DND-41 (cell line): ENCODE results near the gene PRF1.

Source experiments
- ATAC-seq: fragments of 200-7000 bp; cut with Tn5 transposase; 3 replicates; pipeline ENCODE4 v1.9.1; 2021; ENCODE audit warnings: low read depth; ENCODE audit not compliant: insufficient read depth
- DNase-seq: peaks from one replicate; pipeline ENCODE4 v3.0.0-alpha.2; 2020
- H2AFZ ChIP-seq: 2 replicates; pipeline ENCODE4 v1.6.0; 2012; ENCODE audit warnings: low read depth, low read length
- H3K27ac ChIP-seq: 2 replicates; pipeline ENCODE4 v1.5.1; 2012; ENCODE audit warnings: low read length, inconsistent platforms
- H3K27me3 ChIP-seq: fragments of 200-600 bp; sonication (generic); 2 replicates; pipeline ENCODE4 v1.6.0; 2012; ENCODE audit warnings: low read length, mild to moderate bottlenecking, inconsistent platforms; ENCODE audit not compliant: insufficient read depth, poor library complexity
- H3K36me3 ChIP-seq: 2 replicates; pipeline ENCODE4 v1.5.1; 2012; ENCODE audit warnings: low read length, inconsistent platforms; ENCODE audit not compliant: insufficient read depth
- H3K4me1 ChIP-seq: 2 replicates; pipeline ENCODE4 v1.5.1; 2012; ENCODE audit warnings: mild to moderate bottlenecking, low read length; ENCODE audit not compliant: insufficient read depth
- H3K4me2 ChIP-seq: 2 replicates; pipeline ENCODE4 v1.6.0; 2012; ENCODE audit warnings: mild to moderate bottlenecking, moderate library complexity, low read length, inconsistent platforms; ENCODE audit not compliant: insufficient read depth
- H3K4me3 ChIP-seq, 2 experiments: fragments of 200-600 bp in 1 of 2; shearing (Covaris generic) in 1 of 2; 2 replicates each; pipeline ENCODE4 v1.5.1; 2012 to 2016; ENCODE audit warnings: inconsistent platforms in 2 of 2, low read length in 2 of 2, mild to moderate bottlenecking in 2 of 2, low read depth in 1 of 2, moderate library complexity in 1 of 2
- H3K79me2 ChIP-seq: 2 replicates; pipeline ENCODE4 v1.6.0; 2012; ENCODE audit warnings: low read length, inconsistent platforms; ENCODE audit not compliant: insufficient read depth
- H3K9ac ChIP-seq: 2 replicates; pipeline ENCODE4 v1.6.0; 2012; ENCODE audit warnings: low read depth, mild to moderate bottlenecking, inconsistent platforms, low read length, moderate library complexity
- H3K9me3 ChIP-seq: 2 replicates; pipeline ENCODE4 v1.5.1; 2012; ENCODE audit warnings: low read length, moderate library complexity, mild to moderate bottlenecking, inconsistent platforms; ENCODE audit not compliant: insufficient read depth, severe bottlenecking
- H4K20me1 ChIP-seq: 2 replicates; pipeline ENCODE4 v1.6.0; 2012; ENCODE audit warnings: low read length; ENCODE audit not compliant: insufficient read depth
- CTCF ChIP-seq: IDR thresholded peaks from 2 replicates; pipeline ENCODE4 v1.5.1; 2012; ENCODE audit warnings: borderline replicate concordance, low read length, moderate library complexity, mild to moderate bottlenecking; ENCODE audit not compliant: poor library complexity, severe bottlenecking; ENCODE audit errors: extremely low read depth
- EZH2 ChIP-seq: IDR thresholded peaks from 3 replicates; pipeline ENCODE4 v1.6.1; 2012; ENCODE audit warnings: borderline replicate concordance, low read depth, mild to moderate bottlenecking, moderate library complexity, low read length, inconsistent platforms; ENCODE audit not compliant: severe bottlenecking

Gene PRF1

GRCh38 chr10:70613941-70614340, 11.4 kb upstream of the PRF1 start:
- ATAC-seq (no peak), DNase-seq (no peak)
- Histone ChIP-seq H3K4me2 (no peak overlapping the region), H2AFZ (no peak overlapping the region), H3K4me1 (no peaks in the 10 kb centered on the region), H3K36me3 (no peaks in the 10 kb centered on the region), H4K20me1 (no peaks in the 10 kb centered on the region), H3K79me2 (no peaks in the 10 kb centered on the region), H3K9me3 (no peaks in the 10 kb centered on the region), H3K9ac (no peak overlapping the region), H3K4me3 (no peak overlapping the region), H3K27me3 (no peaks in the 10 kb centered on the region), H3K27ac (no peak overlapping the region)
- TF ChIP-seq CTCF (no peak), EZH2 (no peak)

- TF ChIP-seq EZH2 (no peak), CTCF (no peak)
- H3K4me1 ChIP-seq: peaks cover 6% of the 10 kb centered on the region
- no peaks in the 10 kb centered on the region for H3K36me3 ChIP-seq
- no peak for ATAC-seq
- H3K4me3 ChIP-seq: no peak overlapping the region
- H3K27me3 ChIP-seq: no peaks in the 10 kb centered on the region
- H3K9ac ChIP-seq: no peak overlapping the region
- no peak for DNase-seq
- no peaks in the 10 kb centered on the region for H3K9me3 ChIP-seq
- no peaks in the 10 kb centered on the region for H3K79me2 ChIP-seq
- no peak overlapping the region for H3K27ac ChIP-seq
- no peaks in the 10 kb centered on the region for H4K20me1 ChIP-seq
- no peak overlapping the region for H2AFZ ChIP-seq
- no peak overlapping the region for H3K4me2 ChIP-seq
Observed at GRCh38 chr10:70607936-70608335, 5.4 kb upstream of the PRF1 start.

GRCh38 chr10:70605161-70605560, 2.6 kb upstream of the PRF1 start:
- Histone ChIP-seq H2AFZ (no peak overlapping the region), H3K79me2 (no peaks in the 10 kb centered on the region), H3K4me1 (peaks cover 18% of the 10 kb centered on the region), H3K9me3 (no peaks in the 10 kb centered on the region), H3K4me3 (no peak overlapping the region), H3K36me3 (no peaks in the 10 kb centered on the region), H3K27me3 (no peaks in the 10 kb centered on the region), H3K27ac (no peak overlapping the region), H3K4me2 (no peak overlapping the region), H3K9ac (no peak overlapping the region), H4K20me1 (no peaks in the 10 kb centered on the region)
- no peak for TF ChIP-seq CTCF
- ATAC-seq (no peak), DNase-seq (no peak)

- Histone ChIP-seq H4K20me1 (no peaks in the 10 kb centered on the region), H3K36me3 (no peaks in the 10 kb centered on the region), H3K27me3 (no peaks in the 10 kb centered on the region), H3K9ac (no peak overlapping the region), H2AFZ (no peak overlapping the region), H3K79me2 (no peaks in the 10 kb centered on the region), H3K4me2 (no peak overlapping the region), H3K27ac (no peak overlapping the region), H3K9me3 (no peaks in the 10 kb centered on the region), H3K4me1 (peaks cover 18% of the 10 kb centered on the region), H3K4me3 (no peak overlapping the region)
- ATAC-seq: no peak
- TF ChIP-seq CTCF: no peak
- no peak for TF ChIP-seq EZH2
- no peak for DNase-seq
Observed at GRCh38 chr10:70604106-70604505, 1.6 kb upstream of the PRF1 start.
